ENCODE measurements around the gene ARHGEF17.

GRCh38 chr11:73349633-73350032, 41.6 kb downstream of the ARHGEF17 start:
- TF ChIP-seq EZH2 (optimal IDR thresholded peaks at IDR 0.05; ENCODE audit: low read depth, low read length) (no peak), EZH2phosphoT487 (IDR thresholded peaks at IDR 0.05; ENCODE audit: low read length) (no peak)
- TF ChIP-seq, protein P1, sequence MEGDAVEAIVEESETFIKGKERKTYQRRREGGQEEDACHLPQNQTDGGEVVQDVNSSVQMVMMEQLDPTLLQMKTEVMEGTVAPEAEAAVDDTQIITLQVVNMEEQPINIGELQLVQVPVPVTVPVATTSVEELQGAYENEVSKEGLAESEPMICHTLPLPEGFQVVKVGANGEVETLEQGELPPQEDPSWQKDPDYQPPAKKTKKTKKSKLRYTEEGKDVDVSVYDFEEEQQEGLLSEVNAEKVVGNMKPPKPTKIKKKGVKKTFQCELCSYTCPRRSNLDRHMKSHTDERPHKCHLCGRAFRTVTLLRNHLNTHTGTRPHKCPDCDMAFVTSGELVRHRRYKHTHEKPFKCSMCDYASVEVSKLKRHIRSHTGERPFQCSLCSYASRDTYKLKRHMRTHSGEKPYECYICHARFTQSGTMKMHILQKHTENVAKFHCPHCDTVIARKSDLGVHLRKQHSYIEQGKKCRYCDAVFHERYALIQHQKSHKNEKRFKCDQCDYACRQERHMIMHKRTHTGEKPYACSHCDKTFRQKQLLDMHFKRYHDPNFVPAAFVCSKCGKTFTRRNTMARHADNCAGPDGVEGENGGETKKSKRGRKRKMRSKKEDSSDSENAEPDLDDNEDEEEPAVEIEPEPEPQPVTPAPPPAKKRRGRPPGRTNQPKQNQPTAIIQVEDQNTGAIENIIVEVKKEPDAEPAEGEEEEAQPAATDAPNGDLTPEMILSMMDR (IDR thresholded peaks at IDR 0.05; ENCODE audit: low read length), result no peak

All from MM.1S (cell line).